Large intestine (tissue), 12 donors: ENCODE results near the gene AURKB. TPM values are rescaled to one million over a fixed set of nuclear protein-coding genes. Genes with fewer than 3 reads are reported as not detected.
"Not testable (repeated sequence)": the region's sequence is repeated elsewhere in the genome, so short reads cannot be mapped to it uniquely, and the experiment has no call there.

Source experiments
- DNase-seq, 2 donors: peaks; one replicate each; pipeline versions ENCODE4 v3.0.0 to v3.0.0-alpha.2; 2013
- H3K27ac ChIP-seq: one replicate; pipeline ENCODE4 v1.5.1; 2013; ENCODE audit warnings: low read length
- H3K27me3 ChIP-seq: 2 replicates; pipeline ENCODE4 v1.6.1; 2013; ENCODE audit warnings: low read length; ENCODE audit not compliant: control insufficient read depth, insufficient read depth
- H3K36me3 ChIP-seq: 2 replicates; pipeline ENCODE4 v1.6.1; 2013; ENCODE audit warnings: low read length; ENCODE audit not compliant: control insufficient read depth, insufficient read depth
- H3K4me1 ChIP-seq: one replicate; pipeline ENCODE4 v1.6.1; 2013; ENCODE audit warnings: low read length; ENCODE audit not compliant: control insufficient read depth, insufficient read depth
- H3K4me3 ChIP-seq: one replicate; pipeline ENCODE4 v1.5.1; 2013; ENCODE audit warnings: low read length
- H3K9me3 ChIP-seq: one replicate; pipeline ENCODE4 v1.6.1; 2013; ENCODE audit warnings: mild to moderate bottlenecking, low read depth, low read length, moderate library complexity; ENCODE audit not compliant: control insufficient read depth
- WGBS: methylation state at CpG from one replicate; pipeline ENCODE4 v1.1.5; 2013; ENCODE audit warnings: low lambda C conversion rate; ENCODE audit not compliant: insufficient coverage; 5-methylcytosine and 5-hydroxymethylcytosine counted together
- long read RNA-seq, 11 donors: transcript quantifications; one replicate each; lab custom pipeline, GENCODE V29; 2026
- polyA plus RNA-seq: library from polyadenylated mRNA; unstranded; fragments of 120-200 nt; gene quantifications from one replicate; pipeline ENCODE4 v1.2.1, GENCODE V29; 2013

Gene AURKB
- polyA plus RNA-seq, result 22.6 TPM
- long read RNA-seq, donor 1, partial matches to known transcripts, result 0 of 2 reads
- long read RNA-seq, donor 1, other reads (novel, unspliced or antisense), result 0 of 2 reads
- long read RNA-seq, donor 2, transcript AURKB-214 (9 exons, 1,227 nt), result major isoform, 6 of 9 reads
- long read RNA-seq, donor 2, partial matches to known transcripts, result 0 of 9 reads
- long read RNA-seq, donor 2, other reads (novel, unspliced or antisense), result 0 of 9 reads
- long read RNA-seq, donor 3, result 0 reads
- long read RNA-seq, donor 4, result 0 reads
- long read RNA-seq, donor 5, transcript AURKB-214 (9 exons, 1,227 nt), result major isoform, 7 of 9 reads
- long read RNA-seq, donor 5, partial matches to known transcripts, result 0 of 9 reads
- long read RNA-seq, donor 5, other reads (novel, unspliced or antisense), result 0 of 9 reads
- long read RNA-seq, donor 6, transcript AURKB-214 (9 exons, 1,227 nt), result major isoform, 5 of 7 reads
- long read RNA-seq, donor 6, partial matches to known transcripts, result 0 of 7 reads
- long read RNA-seq, donor 6, other reads (novel, unspliced or antisense), result 0 of 7 reads
- long read RNA-seq, donor 7, partial matches to known transcripts, result 0 of 2 reads
- long read RNA-seq, donor 7, other reads (novel, unspliced or antisense), result 0 of 2 reads
- long read RNA-seq, donor 8, transcript AURKB-214 (9 exons, 1,227 nt), result major isoform, 8 of 9 reads
- long read RNA-seq, donor 8, partial matches to known transcripts, result 0 of 9 reads
- long read RNA-seq, donor 8, other reads (novel, unspliced or antisense), result 0 of 9 reads
- long read RNA-seq, donor 9, partial matches to known transcripts, result 0 of 2 reads
- long read RNA-seq, donor 9, other reads (novel, unspliced or antisense), result 0 of 2 reads
- long read RNA-seq, donor 10, transcript AURKB-214 (9 exons, 1,227 nt), result major isoform, 5 of 5 reads
- long read RNA-seq, donor 10, partial matches to known transcripts, result 0 of 5 reads
- long read RNA-seq, donor 10, other reads (novel, unspliced or antisense), result 0 of 5 reads
- long read RNA-seq, donor 11, partial matches to known transcripts, result 0 of 3 reads
- long read RNA-seq, donor 11, other reads (novel, unspliced or antisense), result 0 of 3 reads

DNA sequence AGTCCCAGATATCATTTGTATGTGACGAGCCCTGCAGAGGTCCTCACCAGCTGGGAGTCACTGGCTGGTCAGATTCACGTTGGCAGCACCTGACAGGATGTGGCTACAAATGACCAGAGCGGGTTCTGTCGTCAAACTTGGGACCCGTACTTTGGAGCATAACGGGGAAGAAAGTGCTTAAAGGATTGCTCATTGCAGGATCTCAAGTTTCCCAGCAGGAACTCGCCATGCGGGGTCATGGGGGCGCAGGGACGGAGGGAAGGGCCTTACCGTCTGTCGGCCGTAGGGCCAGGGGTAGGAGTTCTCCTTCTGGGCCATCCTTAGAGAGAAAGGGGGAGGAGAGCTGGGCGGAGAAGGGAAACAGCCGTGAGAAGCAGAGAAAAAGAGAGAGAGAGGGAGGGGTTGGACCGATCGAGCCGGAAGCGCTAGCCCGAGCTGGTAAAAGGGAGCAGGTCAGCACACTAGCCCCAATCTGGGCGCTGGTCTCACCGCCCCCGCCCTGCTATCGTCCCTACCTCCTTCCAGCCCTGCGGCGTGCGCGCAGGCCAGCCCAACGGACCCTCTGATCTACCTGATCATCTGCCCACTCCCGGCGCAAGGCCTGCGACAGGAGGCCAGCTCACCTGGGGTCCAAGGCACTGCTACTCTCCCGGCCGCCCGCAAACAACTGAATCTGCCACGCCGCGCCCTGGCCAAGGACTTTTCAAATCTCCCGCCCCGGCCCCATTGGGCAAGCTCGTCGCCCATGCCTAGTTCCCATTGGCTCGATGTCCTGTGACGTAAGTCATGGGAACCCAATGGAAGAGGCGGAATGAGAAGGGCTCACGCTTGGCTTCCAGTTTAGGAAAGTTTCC lies at the start of gene AURKB:
Gene AURKB (minus strand): TSS at position 669 of the 854 bp plus-strand sequence. CDS start 351 bp downstream, at position 318.
- peaks cover 2% of the 10 kb centered on the region for H3K36me3 ChIP-seq
- H3K4me1 ChIP-seq, result no peaks in the 10 kb centered on the region
- H3K27ac ChIP-seq, result peak within 1 kb of the TSS; percentile 54
- WGBS, result 0% methylated on average over 7 of the region's 46 CpGs
- DNase-seq, result peak; percentile 94
- no peaks in the 10 kb centered on the region for H3K9me3 ChIP-seq
- peak within 1 kb of the TSS; percentile 57 for H3K4me3 ChIP-seq
- H3K27me3 ChIP-seq, result no peaks in the 10 kb centered on the region

DNA sequence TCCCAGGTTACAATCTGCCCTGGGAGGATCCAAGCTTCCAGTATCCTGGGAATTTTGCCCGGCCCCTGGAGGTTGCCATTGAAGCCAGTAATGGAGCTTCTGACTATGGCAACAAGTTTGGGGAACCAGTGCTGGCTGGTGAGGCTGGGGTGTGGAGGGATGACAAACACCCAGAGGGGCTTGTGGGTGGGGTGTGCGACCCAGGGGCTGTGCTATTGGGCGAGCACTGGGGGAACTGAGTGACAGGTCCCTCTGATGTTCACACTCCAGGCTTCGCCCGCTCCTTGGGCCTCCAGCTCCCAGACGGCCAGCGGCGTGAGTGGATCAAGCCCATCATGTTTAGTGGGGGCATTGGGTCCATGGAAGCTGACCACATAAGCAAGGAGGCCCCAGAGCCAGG lies 47.4 kb upstream of the AURKB start:
- no peak overlapping the region for H3K27ac ChIP-seq
- H3K36me3 ChIP-seq, result peaks cover 55% of the 10 kb centered on the region
- no peaks in the 10 kb centered on the region for H3K9me3 ChIP-seq
- H3K27me3 ChIP-seq, result no peaks in the 10 kb centered on the region
- no peak for DNase-seq
- no CpG with 5 or more reads among the region's 8 CpGs for WGBS
- H3K4me3 ChIP-seq, result no peak overlapping the region
- H3K4me1 ChIP-seq, result no peaks in the 10 kb centered on the region

DNA sequence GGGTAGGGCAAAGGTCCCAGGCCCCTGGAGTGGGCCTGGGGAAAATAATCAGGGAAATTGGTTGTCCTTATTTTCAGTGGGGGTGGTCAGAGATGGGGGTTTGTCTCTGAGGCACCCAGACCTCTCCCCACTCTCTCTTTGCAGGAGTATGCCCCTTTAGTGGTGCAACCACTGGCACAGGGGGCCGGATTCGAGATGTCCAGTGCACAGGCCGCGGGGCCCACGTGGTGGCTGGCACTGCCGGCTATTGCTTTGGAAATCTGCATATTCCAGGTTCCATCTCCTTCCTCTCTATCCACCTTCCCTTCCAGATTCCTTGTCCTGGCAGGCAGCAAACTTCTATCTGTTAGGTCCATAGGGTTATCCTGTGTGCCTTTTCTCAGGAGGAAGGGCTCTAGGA lies 46.3 kb upstream of the AURKB start:
- no peak for DNase-seq
- H3K27ac ChIP-seq, result no peak overlapping the region
- peaks cover 52% of the 10 kb centered on the region for H3K36me3 ChIP-seq
- no peak overlapping the region for H3K4me3 ChIP-seq
- H3K9me3 ChIP-seq, result no peaks in the 10 kb centered on the region
- H3K4me1 ChIP-seq, result no peaks in the 10 kb centered on the region
- H3K27me3 ChIP-seq, result no peaks in the 10 kb centered on the region
- WGBS, result no CpG with 5 or more reads among the region's 6 CpGs

DNA sequence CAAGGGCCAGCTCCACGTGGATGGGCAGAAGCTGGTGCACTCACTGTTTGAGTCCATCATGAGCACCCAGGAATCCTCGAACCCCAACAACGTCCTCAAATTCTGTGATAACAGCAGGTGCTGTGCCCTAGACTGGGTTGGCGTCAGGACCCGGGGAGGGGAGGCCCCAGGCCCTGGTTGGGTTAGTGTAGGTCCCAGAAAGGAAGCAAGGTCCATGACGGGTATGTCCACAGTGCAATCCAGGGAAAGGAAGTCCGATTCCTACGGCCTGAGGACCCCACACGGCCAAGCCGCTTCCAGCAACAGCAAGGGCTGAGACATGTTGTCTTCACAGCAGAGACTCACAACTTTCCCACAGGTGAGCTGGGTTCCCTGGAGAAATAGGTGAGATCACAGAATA lies 45.9 kb upstream of the AURKB start:
- DNase-seq, result no peak
- no peak overlapping the region for H3K4me3 ChIP-seq
- H3K36me3 ChIP-seq, result peaks cover 50% of the 10 kb centered on the region
- 90% methylated on average over 2 of the region's 10 CpGs for WGBS
- H3K9me3 ChIP-seq, result no peaks in the 10 kb centered on the region
- H3K27me3 ChIP-seq, result no peaks in the 10 kb centered on the region
- H3K27ac ChIP-seq, result no peak overlapping the region
- H3K4me1 ChIP-seq, result no peaks in the 10 kb centered on the region

DNA sequence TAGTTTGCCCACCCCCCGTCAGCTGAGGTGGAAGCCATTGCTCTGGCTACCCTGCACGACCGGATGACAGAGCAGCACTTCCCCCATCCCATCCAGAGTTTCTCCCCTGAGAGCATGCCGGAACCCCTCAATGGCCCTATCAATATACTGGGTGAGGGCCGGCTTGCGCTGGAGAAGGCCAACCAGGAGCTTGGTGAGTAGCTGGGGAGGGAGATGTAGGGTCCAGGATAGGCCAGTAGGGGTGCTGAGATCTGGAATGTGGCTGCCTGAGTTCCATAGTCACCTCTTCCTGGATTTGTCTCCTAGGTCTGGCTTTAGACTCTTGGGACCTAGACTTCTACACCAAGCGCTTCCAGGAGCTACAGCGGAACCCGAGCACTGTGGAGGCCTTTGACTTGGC lies 45.1 kb upstream of the AURKB start:
- DNase-seq, result no peak
- WGBS, result no CpG with 5 or more reads among the region's 9 CpGs
- H3K36me3 ChIP-seq, result peaks cover 48% of the 10 kb centered on the region
- no peaks in the 10 kb centered on the region for H3K9me3 ChIP-seq
- H3K4me1 ChIP-seq, result no peaks in the 10 kb centered on the region
- no peak overlapping the region for H3K4me3 ChIP-seq
- H3K27me3 ChIP-seq, result no peaks in the 10 kb centered on the region
- H3K27ac ChIP-seq, result no peak overlapping the region

DNA sequence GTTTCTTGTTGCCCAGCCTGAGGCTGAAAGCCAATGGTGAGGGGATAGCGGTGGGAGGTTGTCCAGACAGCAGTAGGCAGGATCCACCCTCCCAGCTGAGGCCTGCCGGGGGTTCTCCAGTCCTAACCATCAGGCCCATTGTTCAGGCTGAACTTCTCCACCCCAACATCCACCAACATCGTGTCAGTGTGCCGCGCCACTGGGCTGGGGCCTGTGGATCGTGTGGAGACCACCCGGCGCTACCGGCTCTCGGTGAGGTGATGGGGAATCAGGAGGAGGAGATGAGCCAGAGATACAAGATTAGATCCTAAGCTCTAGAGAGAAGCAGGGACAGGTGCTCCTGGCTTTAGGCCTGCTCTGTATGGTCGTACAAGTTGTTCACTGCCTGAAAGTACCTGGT lies 44.5 kb upstream of the AURKB start:
- DNase-seq, result no peak
- Histone ChIP-seq H3K27ac (no peak overlapping the region), H3K9me3 (no peaks in the 10 kb centered on the region), H3K4me3 (no peak overlapping the region), H3K36me3 (peaks cover 45% of the 10 kb centered on the region), H3K4me1 (peaks cover 3% of the 10 kb centered on the region), H3K27me3 (no peaks in the 10 kb centered on the region)
- WGBS, result no CpG with 5 or more reads among the region's 11 CpGs

DNA sequence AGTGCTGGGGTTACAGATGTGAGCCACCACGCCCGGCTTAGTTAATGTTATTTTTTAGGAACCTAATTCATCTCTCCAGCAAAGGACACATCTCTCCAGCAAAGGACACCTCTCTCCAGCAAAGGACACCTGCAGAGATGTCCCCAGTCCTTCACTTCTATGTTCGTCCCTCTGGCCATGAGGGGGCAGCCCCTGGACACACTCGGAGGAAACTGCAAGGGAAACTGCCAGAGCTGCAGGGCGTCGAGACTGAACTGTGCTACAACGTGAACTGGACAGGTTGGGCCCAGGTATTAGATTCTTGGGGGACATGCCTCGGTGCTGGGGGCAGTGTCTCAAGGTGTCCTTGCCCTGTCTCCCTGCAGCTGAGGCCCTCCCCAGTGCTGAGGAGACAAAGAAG lies 43.4 kb upstream of the AURKB start:
- peaks cover 7% of the 10 kb centered on the region for H3K4me1 ChIP-seq
- peaks cover 43% of the 10 kb centered on the region for H3K36me3 ChIP-seq
- no peaks in the 10 kb centered on the region for H3K27me3 ChIP-seq
- H3K9me3 ChIP-seq, result no peaks in the 10 kb centered on the region
- DNase-seq, result peak; percentile 18 to 35
- H3K27ac ChIP-seq, result no peak overlapping the region
- no peak overlapping the region for H3K4me3 ChIP-seq
- no CpG with 5 or more reads among the region's 8 CpGs for WGBS

DNA sequence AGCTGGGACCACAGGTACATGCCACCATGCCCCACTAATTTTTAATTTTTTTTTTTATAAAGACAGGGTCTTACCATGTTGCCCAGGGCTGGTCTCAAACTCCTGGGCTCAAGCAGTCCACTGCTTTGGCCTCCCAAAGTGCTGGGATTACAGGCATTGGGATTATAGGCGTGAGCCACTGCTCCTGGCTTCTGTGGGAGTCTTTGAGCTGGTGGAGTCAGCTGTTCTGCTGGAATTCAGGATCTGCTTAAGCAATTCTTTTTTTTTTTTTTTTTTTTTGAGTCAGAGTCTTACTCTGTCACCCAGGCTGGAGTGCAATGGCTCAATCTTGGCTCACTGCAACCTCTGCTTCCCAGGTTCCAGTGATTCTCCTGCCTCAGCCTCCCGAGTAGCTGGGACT lies 41.0 kb upstream of the AURKB start:
- no CpG with 5 or more reads among the region's 2 CpGs for WGBS
- not testable (repeated sequence) for H3K27ac ChIP-seq, DNase-seq, H3K27me3 ChIP-seq, H3K4me3 ChIP-seq, H3K9me3 ChIP-seq, H3K4me1 ChIP-seq
- H3K36me3 ChIP-seq, result peaks cover 25% of the 10 kb centered on the region

DNA sequence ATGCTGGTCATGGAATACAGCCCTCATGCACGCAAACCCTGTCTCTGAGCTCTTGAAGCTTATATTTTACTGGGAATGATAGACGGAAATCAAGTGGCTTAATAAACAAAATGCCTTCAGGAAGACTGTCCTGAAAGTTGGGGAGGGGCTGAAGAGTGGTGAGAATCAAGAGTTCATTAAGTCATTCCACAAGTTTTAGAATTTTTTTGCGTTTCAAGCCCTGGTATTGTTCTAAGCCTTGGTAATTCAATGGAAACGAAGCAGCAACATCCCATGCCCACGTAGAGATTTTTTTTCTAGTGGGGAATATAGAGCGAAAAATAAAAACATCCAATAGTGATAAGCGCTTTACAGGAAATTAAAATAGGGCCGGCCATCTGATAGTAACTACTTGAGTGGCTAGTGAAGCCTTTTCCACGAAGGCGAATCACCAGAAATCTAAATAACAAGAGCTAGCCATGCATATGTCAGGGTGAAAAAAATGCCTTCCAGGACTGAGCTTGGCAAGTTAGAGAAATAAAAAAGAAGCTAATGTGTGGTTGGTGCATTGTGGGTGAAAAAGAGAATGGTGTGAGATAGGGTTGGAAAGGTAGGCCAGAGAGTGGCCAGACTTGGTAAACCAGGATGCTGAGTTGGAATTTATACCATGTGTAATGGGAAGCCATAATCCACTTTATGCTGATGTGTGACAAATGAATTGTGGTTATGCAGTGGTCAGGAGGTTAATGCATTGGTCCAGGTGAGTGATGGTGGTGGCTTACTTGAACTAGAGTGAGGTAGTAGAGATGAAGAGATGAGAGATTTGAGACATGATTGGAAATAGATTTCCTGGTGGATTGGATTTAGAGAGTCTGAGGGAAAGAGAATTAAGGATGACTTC lies 39.5 kb upstream of the AURKB start:
- H3K36me3 ChIP-seq, result peaks cover 9% of the 10 kb centered on the region
- H3K9me3 ChIP-seq, result no peaks in the 10 kb centered on the region
- H3K4me3 ChIP-seq, result peak overlapping the region; percentile 85
- H3K27ac ChIP-seq, result peak overlapping the region; percentile 100
- no peaks in the 10 kb centered on the region for H3K27me3 ChIP-seq
- DNase-seq, result peak in 1 of 2 donors; percentile 28
- peaks cover 7% of the 10 kb centered on the region for H3K4me1 ChIP-seq
- 7% methylated on average over 3 of the region's 10 CpGs for WGBS
